Esophagus squamous epithelium (tissue), 4 donors: ENCODE data around the gene IL18R1.

Experiments used
- CTCF ChIP-seq, 6 experiments: fragments of 450-650 bp in 4 of 6; fragments of 200-600 bp in 2 of 6; sonication (generic) in 2 of 6; IDR thresholded peaks; one replicate each; pipeline ENCODE4 v1.5.1; 2016 to 2019; ENCODE audit warnings: antibody characterized with exemption in 6 of 6, mild to moderate bottlenecking in 4 of 6, moderate library complexity in 4 of 6
- POLR2A ChIP-seq, 4 donors: fragments of 450-650 bp; IDR thresholded peaks; one replicate each; pipeline ENCODE4 v1.6.1; 2017; ENCODE audit warnings: antibody characterized with exemption in 4 of 4, mild to moderate bottlenecking in 4 of 4, moderate library complexity in 3 of 4

GRCh38 chr2:102387763-102388546 lies 32.4 kb downstream of the IL18R1 start:
- no peak for TF ChIP-seq CTCF (IDR thresholded peaks at IDR 0.05)
- TF ChIP-seq POLR2A (IDR thresholded peaks at IDR 0.05) = no peak
